ENCODE results near the gene HOMER2.

- TF ChIP-seq, protein P1, sequence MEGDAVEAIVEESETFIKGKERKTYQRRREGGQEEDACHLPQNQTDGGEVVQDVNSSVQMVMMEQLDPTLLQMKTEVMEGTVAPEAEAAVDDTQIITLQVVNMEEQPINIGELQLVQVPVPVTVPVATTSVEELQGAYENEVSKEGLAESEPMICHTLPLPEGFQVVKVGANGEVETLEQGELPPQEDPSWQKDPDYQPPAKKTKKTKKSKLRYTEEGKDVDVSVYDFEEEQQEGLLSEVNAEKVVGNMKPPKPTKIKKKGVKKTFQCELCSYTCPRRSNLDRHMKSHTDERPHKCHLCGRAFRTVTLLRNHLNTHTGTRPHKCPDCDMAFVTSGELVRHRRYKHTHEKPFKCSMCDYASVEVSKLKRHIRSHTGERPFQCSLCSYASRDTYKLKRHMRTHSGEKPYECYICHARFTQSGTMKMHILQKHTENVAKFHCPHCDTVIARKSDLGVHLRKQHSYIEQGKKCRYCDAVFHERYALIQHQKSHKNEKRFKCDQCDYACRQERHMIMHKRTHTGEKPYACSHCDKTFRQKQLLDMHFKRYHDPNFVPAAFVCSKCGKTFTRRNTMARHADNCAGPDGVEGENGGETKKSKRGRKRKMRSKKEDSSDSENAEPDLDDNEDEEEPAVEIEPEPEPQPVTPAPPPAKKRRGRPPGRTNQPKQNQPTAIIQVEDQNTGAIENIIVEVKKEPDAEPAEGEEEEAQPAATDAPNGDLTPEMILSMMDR (IDR thresholded peaks at IDR 0.05): no peak
- no peak for TF ChIP-seq POLR2A (IDR thresholded peaks at IDR 0.05)
Observed at GRCh38 chr15:82881747-82882146, 70.8 kb downstream of the HOMER2 start.
